ENCODE data around the gene USP40.

Gene USP40

DNA sequence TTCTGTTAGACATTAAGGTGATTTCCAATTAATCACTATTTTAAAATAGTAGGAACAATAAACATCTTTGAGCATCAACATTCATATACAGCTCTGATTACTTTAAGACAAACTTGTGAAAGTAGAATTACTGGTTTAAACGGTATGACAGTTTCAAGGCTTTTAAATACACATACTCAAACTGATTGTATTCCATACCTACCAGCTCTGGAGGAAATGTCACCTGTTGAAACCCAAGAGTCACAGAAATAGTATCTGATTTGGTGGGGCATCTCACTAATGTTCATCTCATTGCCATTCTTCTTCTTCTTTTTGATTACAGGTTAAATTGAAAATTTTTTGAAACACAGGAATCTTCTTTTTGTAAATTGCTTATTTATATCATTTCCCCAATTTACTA is 36.2 kb downstream of the USP40 start:
- ChIA-PET CTCF (interaction anchor here (0.7 kb wide), 1 partner anchor 34 kb away, joined by 5 read pairs; no protein-coding TSS in a partner anchor), POLR2A (interaction anchor here (0.6 kb wide), 1 partner anchor 10 kb away, joined by 5 read pairs; no protein-coding TSS in a partner anchor)
- H3K4me3 ChIP-seq (ENCODE audit: low read depth, low read length): no peak overlapping the region
- H3K27ac ChIP-seq (ENCODE audit: extremely low read depth, low read depth, low read length): no peak overlapping the region
- no peak for TF ChIP-seq ZNF354C (tag by site-specific recombination; IDR thresholded peaks at IDR 0.05; ENCODE audit: borderline replicate concordance, low read depth)
- TF ChIP-seq, protein P1, sequence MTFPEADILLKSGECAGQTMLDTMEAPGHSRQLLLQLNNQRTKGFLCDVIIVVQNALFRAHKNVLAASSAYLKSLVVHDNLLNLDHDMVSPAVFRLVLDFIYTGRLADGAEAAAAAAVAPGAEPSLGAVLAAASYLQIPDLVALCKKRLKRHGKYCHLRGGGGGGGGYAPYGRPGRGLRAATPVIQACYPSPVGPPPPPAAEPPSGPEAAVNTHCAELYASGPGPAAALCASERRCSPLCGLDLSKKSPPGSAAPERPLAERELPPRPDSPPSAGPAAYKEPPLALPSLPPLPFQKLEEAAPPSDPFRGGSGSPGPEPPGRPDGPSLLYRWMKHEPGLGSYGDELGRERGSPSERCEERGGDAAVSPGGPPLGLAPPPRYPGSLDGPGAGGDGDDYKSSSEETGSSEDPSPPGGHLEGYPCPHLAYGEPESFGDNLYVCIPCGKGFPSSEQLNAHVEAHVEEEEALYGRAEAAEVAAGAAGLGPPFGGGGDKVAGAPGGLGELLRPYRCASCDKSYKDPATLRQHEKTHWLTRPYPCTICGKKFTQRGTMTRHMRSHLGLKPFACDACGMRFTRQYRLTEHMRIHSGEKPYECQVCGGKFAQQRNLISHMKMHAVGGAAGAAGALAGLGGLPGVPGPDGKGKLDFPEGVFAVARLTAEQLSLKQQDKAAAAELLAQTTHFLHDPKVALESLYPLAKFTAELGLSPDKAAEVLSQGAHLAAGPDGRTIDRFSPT (tag by site-specific recombination; IDR thresholded peaks at IDR 0.05): no peak
- no peak for TF ChIP-seq ZBTB21 (tag by site-specific recombination; IDR thresholded peaks at IDR 0.05)
- TF ChIP-seq, protein P2, sequence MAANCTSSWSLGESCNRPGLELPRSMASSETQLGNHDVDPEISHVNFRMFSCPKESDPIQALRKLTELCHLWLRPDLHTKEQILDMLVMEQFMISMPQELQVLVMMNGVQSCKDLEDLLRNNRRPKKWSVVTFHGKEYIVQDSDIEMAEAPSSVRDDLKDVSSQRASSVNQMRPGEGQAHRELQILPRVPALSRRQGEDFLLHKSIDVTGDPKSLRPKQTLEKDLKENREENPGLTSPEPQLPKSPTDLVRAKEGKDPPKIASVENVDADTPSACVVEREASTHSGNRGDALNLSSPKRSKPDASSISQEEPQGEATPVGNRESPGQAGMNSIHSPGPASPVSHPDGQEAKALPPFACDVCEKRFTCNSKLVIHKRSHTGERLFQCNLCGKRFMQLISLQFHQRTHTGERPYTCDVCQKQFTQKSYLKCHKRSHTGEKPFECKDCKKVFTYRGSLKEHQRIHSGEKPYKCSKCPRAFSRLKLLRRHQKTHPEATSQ (tag by site-specific recombination; IDR thresholded peaks at IDR 0.05): no peak
- TF ChIP-seq, protein P3, sequence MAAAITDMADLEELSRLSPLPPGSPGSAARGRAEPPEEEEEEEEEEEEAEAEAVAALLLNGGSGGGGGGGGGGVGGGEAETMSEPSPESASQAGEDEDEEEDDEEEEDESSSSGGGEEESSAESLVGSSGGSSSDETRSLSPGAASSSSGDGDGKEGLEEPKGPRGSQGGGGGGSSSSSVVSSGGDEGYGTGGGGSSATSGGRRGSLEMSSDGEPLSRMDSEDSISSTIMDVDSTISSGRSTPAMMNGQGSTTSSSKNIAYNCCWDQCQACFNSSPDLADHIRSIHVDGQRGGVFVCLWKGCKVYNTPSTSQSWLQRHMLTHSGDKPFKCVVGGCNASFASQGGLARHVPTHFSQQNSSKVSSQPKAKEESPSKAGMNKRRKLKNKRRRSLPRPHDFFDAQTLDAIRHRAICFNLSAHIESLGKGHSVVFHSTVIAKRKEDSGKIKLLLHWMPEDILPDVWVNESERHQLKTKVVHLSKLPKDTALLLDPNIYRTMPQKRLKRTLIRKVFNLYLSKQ (tag by site-specific recombination; IDR thresholded peaks at IDR 0.05; ENCODE audit: borderline replicate concordance): no peak
- TF ChIP-seq GLIS2 (tag by site-specific recombination; IDR thresholded peaks at IDR 0.05): no peak
- TF ChIP-seq KLF10 (tag by site-specific recombination; IDR thresholded peaks at IDR 0.05): no peak
- TF ChIP-seq ZNF843 (tag by site-specific recombination; IDR thresholded peaks at IDR 0.05): no peak
- H3K9me3 ChIP-seq (ENCODE audit: control insufficient read depth, insufficient read depth, low read depth, low read length): no peaks in the 10 kb centered on the region
- H3K4me1 ChIP-seq (ENCODE audit: control insufficient read depth, insufficient read depth, low read length): no peaks in the 10 kb centered on the region
- peaks cover 6 to 42% of the 10 kb centered on the region in 2 experiments for H3K36me3 ChIP-seq (ENCODE audit: control insufficient read depth in 2 of 2, insufficient read depth in 1 of 2, low read length in 2 of 2)

DNA sequence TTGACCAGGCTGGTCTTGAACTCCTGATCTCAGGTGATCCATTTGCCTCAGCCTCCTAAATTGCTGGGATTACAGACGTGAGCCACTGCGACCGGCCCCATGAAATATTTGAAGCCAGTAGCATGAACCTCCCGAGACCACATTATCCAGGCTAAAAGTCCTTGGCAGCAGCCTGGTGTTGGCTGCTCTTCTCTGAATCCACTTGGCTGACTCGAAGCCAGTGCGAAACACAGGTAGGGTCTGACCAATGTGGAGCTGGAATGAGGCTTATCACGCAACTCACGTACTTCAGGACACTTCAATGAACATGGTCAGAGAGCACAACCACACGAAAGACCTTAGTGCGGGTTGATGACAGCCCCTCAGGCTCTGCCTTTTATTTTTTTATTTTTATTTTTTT is 38.4 kb downstream of the USP40 start:
- peaks cover 7 to 46% of the 10 kb centered on the region in 2 experiments for H3K36me3 ChIP-seq (ENCODE audit: control insufficient read depth in 2 of 2, insufficient read depth in 1 of 2, low read length in 2 of 2)
- no peaks in the 10 kb centered on the region for H3K4me1 ChIP-seq (ENCODE audit: control insufficient read depth, insufficient read depth, low read length)
- ChIA-PET CTCF (no interaction called here), POLR2A (no interaction called here)
- no peaks in the 10 kb centered on the region for H3K9me3 ChIP-seq (ENCODE audit: control insufficient read depth, insufficient read depth, low read depth, low read length)
- no peak overlapping the region for H3K4me3 ChIP-seq (ENCODE audit: low read depth, low read length)
- H3K27ac ChIP-seq (ENCODE audit: extremely low read depth, low read depth, low read length): no peak overlapping the region
- TF ChIP-seq ZNF510 (tag by site-specific recombination; IDR thresholded peaks at IDR 0.05; ENCODE audit: insufficient replicate concordance) (no peak), ZNF24 (tag by site-specific recombination; IDR thresholded peaks at IDR 0.05) (no peak), ZNF558 (tag by site-specific recombination; IDR thresholded peaks at IDR 0.05) (no peak), ZNF747 (tag by site-specific recombination; IDR thresholded peaks at IDR 0.05) (no peak)

DNA sequence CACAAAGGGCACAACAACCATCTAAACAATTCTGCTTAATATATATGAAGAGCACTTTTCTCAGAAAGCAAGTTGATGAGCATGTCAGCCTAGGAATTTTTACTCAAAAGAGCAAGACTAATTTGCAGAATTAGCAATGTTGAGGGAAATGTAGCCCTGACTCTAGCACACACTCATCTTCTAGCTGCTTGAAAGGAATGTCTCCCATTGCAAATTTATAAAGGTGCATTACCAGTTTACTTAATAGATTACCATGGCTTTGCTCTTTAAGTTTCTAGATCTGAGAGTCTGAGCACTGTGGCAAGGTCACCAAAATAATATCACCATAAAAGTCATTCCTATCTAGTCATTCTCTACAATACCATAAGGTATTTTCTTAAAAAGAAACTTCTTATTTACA is 40.8 kb downstream of the USP40 start:
- Histone ChIP-seq H3K4me3 (ENCODE audit: low read depth, low read length) (no peak overlapping the region), H3K36me3 (ENCODE audit: control insufficient read depth in 2 of 2, insufficient read depth in 1 of 2, low read length in 2 of 2) (peaks cover 9 to 59% of the 10 kb centered on the region in 2 experiments; a peak in 1 of 3 replicates), H3K9me3 (ENCODE audit: control insufficient read depth, insufficient read depth, low read depth, low read length) (no peaks in the 10 kb centered on the region), H3K27ac (ENCODE audit: extremely low read depth, low read depth, low read length) (no peak overlapping the region), H3K4me1 (ENCODE audit: control insufficient read depth, insufficient read depth, low read length) (no peaks in the 10 kb centered on the region)
- ChIA-PET POLR2A (no interaction called here), CTCF (no interaction called here)
- TF ChIP-seq GFI1B (tag by site-specific recombination; IDR thresholded peaks at IDR 0.05) (no peak), ZNF660 (tag by site-specific recombination; IDR thresholded peaks at IDR 0.05) (no peak), ZNF423 (tag by site-specific recombination; IDR thresholded peaks at IDR 0.05) (no peak), ZBTB8A (tag by site-specific recombination; IDR thresholded peaks at IDR 0.05) (no peak)
- TF ChIP-seq, protein P4, sequence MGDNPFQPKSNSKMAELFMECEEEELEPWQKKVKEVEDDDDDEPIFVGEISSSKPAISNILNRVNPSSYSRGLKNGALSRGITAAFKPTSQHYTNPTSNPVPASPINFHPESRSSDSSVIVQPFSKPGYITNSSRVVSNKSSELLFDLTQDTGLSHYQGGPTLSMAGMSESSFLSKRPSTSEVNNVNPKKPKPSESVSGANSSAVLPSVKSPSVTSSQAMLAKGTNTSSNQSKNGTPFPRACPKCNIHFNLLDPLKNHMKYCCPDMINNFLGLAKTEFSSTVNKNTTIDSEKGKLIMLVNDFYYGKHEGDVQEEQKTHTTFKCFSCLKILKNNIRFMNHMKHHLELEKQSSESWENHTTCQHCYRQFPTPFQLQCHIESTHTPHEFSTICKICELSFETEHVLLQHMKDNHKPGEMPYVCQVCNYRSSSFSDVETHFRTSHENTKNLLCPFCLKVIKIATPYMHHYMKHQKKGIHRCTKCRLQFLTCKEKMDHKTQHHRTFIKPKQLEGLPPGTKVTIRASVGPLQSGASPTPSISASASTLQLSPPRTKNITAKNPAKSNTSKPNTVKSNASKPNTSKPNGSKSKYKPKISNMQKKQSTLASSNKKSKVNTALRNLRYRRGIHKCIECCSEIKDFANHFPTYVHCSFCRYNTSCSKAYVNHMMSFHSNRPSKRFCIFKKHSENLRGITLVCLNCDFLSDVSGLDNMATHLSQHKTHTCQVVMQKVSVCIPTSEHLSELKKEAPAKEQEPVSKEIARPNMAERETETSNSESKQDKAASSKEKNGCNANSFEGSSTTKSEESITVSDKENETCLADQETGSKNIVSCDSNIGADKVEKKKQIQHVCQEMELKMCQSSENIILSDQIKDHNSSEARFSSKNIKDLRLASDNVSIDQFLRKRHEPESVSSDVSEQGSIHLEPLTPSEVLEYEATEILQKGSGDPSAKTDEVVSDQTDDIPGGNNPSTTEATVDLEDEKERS (tag by site-specific recombination; IDR thresholded peaks at IDR 0.05): no peak
- TF ChIP-seq, protein P5, sequence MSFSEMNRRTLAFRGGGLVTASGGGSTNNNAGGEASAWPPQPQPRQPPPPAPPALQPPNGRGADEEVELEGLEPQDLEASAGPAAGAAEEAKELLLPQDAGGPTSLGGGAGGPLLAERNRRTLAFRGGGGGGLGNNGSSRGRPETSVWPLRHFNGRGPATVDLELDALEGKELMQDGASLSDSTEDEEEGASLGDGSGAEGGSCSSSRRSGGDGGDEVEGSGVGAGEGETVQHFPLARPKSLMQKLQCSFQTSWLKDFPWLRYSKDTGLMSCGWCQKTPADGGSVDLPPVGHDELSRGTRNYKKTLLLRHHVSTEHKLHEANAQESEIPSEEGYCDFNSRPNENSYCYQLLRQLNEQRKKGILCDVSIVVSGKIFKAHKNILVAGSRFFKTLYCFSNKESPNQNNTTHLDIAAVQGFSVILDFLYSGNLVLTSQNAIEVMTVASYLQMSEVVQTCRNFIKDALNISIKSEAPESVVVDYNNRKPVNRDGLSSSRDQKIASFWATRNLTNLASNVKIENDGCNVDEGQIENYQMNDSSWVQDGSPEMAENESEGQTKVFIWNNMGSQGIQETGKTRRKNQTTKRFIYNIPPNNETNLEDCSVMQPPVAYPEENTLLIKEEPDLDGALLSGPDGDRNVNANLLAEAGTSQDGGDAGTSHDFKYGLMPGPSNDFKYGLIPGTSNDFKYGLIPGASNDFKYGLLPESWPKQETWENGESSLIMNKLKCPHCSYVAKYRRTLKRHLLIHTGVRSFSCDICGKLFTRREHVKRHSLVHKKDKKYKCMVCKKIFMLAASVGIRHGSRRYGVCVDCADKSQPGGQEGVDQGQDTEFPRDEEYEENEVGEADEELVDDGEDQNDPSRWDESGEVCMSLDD (tag by site-specific recombination; IDR thresholded peaks at IDR 0.05): no peak

All from HEK293 (cell line).